ENCODE results near the gene SNCB. TPM values are rescaled to one million over a fixed set of nuclear protein-coding genes. Genes with fewer than 3 reads are reported as not detected.

SNCB gene
- total RNA-seq: 1.6 and 2.4 TPM in 2 replicates
- polyA plus RNA-seq: 0.79 and 3.0 TPM in 2 replicates

GRCh38 chr5:176629853-176630680 lies at the start of gene SNCB, which contains the start of gene EIF4E1B:
Gene SNCB (minus strand): TSS chr5:176630534. CDS start chr5:176629654, 880 bp downstream.
Gene EIF4E1B (plus strand): TSS chr5:176630675. CDS start chr5:176642788, 12,113 bp downstream.
- DNase-seq (ENCODE audit: low read depth in 1 of 2, low spot score in 1 of 2): peak; percentile 53 to 80
- no peaks in the 10 kb centered on the region for H3K36me3 ChIP-seq
- peaks cover 52% of the 10 kb centered on the region for H3K27me3 ChIP-seq

GRCh38 chr5:176679365-176680225 lies 49.3 kb upstream of the SNCB start:
- peaks cover 9% of the 10 kb centered on the region for H3K27me3 ChIP-seq
- no peak for DNase-seq (ENCODE audit: low read depth in 1 of 2, low spot score in 1 of 2)

More at GRCh38 chr5:176629853-176630680, at the start of gene SNCB, which contains the start of gene EIF4E1B:
- no peak for TF ChIP-seq CTCF (IDR thresholded peaks at IDR 0.05; ENCODE audit: low read depth, low read length)
- Histone ChIP-seq H3K4me1 (ENCODE audit: low read depth) (no peaks in the 10 kb centered on the region), H3K4me3 (peak within 1 kb of the TSS; percentile 56), H3K27ac (no peak within 1 kb of the TSS), H3K9me3 (ENCODE audit: low read depth) (no peaks in the 10 kb centered on the region)

GRCh38 chr5:176678584-176678983 lies 48.2 kb upstream of the SNCB start:
- Histone ChIP-seq H3K27me3 (peaks cover 9% of the 10 kb centered on the region), H3K9me3 (ENCODE audit: low read depth) (no peaks in the 10 kb centered on the region), H3K4me3 (no peak overlapping the region), H3K4me1 (ENCODE audit: low read depth) (no peaks in the 10 kb centered on the region), H3K36me3 (no peaks in the 10 kb centered on the region), H3K27ac (no peak overlapping the region)
- no peak for TF ChIP-seq CTCF (IDR thresholded peaks at IDR 0.05; ENCODE audit: low read depth, low read length)
- no peak for DNase-seq (ENCODE audit: low read depth in 1 of 2, low spot score in 1 of 2)

More at GRCh38 chr5:176679365-176680225, 49.3 kb upstream of the SNCB start:
- Histone ChIP-seq H3K4me1 (ENCODE audit: low read depth) (no peaks in the 10 kb centered on the region), H3K36me3 (no peaks in the 10 kb centered on the region), H3K9me3 (ENCODE audit: low read depth) (no peaks in the 10 kb centered on the region), H3K4me3 (no peak overlapping the region), H3K27ac (no peak overlapping the region)
- TF ChIP-seq CTCF (IDR thresholded peaks at IDR 0.05; ENCODE audit: low read depth, low read length): no peak

GRCh38 chr5:176677209-176677939 lies 47.0 kb upstream of the SNCB start:
- no peak for DNase-seq (ENCODE audit: low read depth in 1 of 2, low spot score in 1 of 2)
- Histone ChIP-seq H3K4me3 (no peak overlapping the region), H3K27me3 (peaks cover 9% of the 10 kb centered on the region), H3K36me3 (no peaks in the 10 kb centered on the region), H3K4me1 (ENCODE audit: low read depth) (no peaks in the 10 kb centered on the region), H3K9me3 (ENCODE audit: low read depth) (no peaks in the 10 kb centered on the region), H3K27ac (no peak overlapping the region)
- TF ChIP-seq CTCF (IDR thresholded peaks at IDR 0.05; ENCODE audit: low read depth, low read length): no peak

- no peaks in the 10 kb centered on the region for H3K36me3 ChIP-seq
- peaks cover 9% of the 10 kb centered on the region for H3K27me3 ChIP-seq
- TF ChIP-seq CTCF (IDR thresholded peaks at IDR 0.05; ENCODE audit: low read depth, low read length): no peak
- H3K27ac ChIP-seq: no peak overlapping the region
- H3K4me1 ChIP-seq (ENCODE audit: low read depth): no peaks in the 10 kb centered on the region
- no peaks in the 10 kb centered on the region for H3K9me3 ChIP-seq (ENCODE audit: low read depth)
- DNase-seq (ENCODE audit: low read depth in 1 of 2, low spot score in 1 of 2): peak; percentile 33 to 48
- no peak overlapping the region for H3K4me3 ChIP-seq
These were observed 46.1 kb upstream of the SNCB start for GRCh38 chr5:176676361-176676824.
